Measurements from ENCODE around the gene NAT8L.

Gene NAT8L

DNA sequence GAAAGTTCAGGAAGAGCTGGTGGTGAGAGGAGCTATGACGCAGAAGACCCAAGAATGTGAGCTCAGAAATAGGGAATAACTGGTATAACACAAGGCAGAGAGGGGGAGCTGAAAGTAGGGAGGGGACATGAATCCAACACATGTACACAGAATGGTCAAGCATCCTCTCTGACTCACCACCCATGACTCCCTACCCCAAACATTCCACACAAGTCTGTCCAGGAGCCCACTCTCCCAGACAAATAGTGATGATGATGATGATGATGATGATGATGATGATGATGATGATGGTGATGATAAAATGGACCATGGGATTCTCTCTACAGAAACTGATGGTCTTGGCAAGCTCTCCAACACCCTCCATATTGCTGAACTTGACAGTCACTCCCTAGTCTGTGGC, 46.4 kb downstream of the NAT8L start:
- ChIA-PET POLR2A (no interaction called here), CTCF (no interaction called here)
- TF ChIP-seq, protein P1, sequence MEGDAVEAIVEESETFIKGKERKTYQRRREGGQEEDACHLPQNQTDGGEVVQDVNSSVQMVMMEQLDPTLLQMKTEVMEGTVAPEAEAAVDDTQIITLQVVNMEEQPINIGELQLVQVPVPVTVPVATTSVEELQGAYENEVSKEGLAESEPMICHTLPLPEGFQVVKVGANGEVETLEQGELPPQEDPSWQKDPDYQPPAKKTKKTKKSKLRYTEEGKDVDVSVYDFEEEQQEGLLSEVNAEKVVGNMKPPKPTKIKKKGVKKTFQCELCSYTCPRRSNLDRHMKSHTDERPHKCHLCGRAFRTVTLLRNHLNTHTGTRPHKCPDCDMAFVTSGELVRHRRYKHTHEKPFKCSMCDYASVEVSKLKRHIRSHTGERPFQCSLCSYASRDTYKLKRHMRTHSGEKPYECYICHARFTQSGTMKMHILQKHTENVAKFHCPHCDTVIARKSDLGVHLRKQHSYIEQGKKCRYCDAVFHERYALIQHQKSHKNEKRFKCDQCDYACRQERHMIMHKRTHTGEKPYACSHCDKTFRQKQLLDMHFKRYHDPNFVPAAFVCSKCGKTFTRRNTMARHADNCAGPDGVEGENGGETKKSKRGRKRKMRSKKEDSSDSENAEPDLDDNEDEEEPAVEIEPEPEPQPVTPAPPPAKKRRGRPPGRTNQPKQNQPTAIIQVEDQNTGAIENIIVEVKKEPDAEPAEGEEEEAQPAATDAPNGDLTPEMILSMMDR (IDR thresholded peaks at IDR 0.05; ENCODE audit: insufficient read depth, low read length, missing control alignments) = no peak
- no peak for DNase-seq (ENCODE audit: low read depth, low spot score)
- H3K4me3 ChIP-seq (ENCODE audit: low read depth, low read length) = no peak overlapping the region

DNA sequence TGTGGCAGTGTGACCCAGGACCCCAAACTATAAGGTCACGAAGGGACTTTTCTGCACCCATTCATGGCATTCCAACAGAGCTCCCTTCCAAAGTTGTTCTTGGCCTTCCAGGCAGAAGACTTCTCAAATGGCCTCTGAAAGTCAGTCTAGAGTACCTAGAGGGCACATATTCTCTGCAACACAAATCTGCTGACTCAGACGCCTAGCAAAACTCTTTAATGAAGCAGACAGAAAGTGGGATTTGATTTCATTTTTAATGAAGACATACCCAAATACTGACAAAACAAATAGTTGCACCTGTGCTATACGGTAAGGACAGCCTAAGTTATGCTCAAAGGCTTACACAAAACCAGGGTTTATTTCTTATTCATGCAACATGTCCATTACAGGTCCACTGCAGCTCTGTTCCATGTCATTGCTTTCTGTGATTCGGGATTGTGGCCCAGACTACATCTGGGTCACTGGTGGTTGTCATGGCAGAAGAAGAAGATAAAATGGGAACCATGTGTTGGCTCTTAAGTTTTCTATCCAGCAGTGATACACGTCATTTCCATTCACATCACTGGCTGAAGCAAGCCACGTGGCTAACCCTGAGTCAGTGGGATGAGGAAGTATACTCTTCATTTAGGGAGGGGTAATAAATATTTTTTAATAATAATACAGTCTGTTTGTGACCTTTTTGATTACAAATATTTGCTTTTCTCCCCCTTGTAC, 57.7 kb downstream of the NAT8L start:
- TF ChIP-seq, protein P1 (IDR thresholded peaks at IDR 0.05; ENCODE audit: insufficient read depth, low read length, missing control alignments) = no peak
- POLR2A ChIA-PET = no interaction called here
- no peak overlapping the region for H3K4me3 ChIP-seq (ENCODE audit: low read depth, low read length)
- no peak for DNase-seq (ENCODE audit: low read depth, low spot score)
- CTCF ChIA-PET = no interaction called here

All from AG04449 (cell line).